ENCODE results near the gene CNTNAP4. TPM values are rescaled to one million over a fixed set of nuclear protein-coding genes. Genes with fewer than 3 reads are reported as not detected.

The CNTNAP4 gene
- total RNA-seq, 1 donor from 2014 or later = not detected

DNA sequence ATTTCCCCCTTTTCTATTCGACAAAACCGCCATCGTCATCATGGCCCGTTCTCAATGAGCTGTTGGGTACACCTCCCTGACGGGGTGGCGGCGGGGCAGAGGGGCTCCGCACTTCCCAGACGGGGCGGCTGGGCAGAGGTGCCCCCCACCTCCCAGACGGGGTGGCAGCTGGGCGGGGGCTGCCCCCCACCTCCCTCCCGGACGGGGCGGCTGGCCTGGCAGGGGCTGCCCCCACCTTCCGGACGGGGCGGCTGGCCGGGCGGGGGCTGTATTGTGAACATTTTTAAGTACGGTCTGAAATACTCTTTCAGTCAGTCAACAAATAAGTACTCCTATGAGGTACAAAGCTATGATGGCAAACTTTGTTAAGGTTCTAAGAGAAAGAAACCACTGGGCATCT, 222.8 kb downstream of the CNTNAP4 start:
- no peaks in the 10 kb centered on the region for H3K36me3 ChIP-seq
- peaks cover 10% of the 10 kb centered on the region for H3K9me3 ChIP-seq (replicated peaks)
- H3K4me3 ChIP-seq = no peak overlapping the region
- no peak for DNase-seq
- no peaks in the 10 kb centered on the region for H3K4me1 ChIP-seq
- intact Hi-C loops (cut with micrococcal nuclease) = no loop called here
- H3K27me3 ChIP-seq (ENCODE audit: low read depth) = no peaks in the 10 kb centered on the region
- TF ChIP-seq, protein P1, sequence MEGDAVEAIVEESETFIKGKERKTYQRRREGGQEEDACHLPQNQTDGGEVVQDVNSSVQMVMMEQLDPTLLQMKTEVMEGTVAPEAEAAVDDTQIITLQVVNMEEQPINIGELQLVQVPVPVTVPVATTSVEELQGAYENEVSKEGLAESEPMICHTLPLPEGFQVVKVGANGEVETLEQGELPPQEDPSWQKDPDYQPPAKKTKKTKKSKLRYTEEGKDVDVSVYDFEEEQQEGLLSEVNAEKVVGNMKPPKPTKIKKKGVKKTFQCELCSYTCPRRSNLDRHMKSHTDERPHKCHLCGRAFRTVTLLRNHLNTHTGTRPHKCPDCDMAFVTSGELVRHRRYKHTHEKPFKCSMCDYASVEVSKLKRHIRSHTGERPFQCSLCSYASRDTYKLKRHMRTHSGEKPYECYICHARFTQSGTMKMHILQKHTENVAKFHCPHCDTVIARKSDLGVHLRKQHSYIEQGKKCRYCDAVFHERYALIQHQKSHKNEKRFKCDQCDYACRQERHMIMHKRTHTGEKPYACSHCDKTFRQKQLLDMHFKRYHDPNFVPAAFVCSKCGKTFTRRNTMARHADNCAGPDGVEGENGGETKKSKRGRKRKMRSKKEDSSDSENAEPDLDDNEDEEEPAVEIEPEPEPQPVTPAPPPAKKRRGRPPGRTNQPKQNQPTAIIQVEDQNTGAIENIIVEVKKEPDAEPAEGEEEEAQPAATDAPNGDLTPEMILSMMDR (IDR thresholded peaks at IDR 0.05; ENCODE audit: borderline replicate concordance) = no peak
- H3K27ac ChIP-seq (replicated peaks) = no peak overlapping the region

DNA sequence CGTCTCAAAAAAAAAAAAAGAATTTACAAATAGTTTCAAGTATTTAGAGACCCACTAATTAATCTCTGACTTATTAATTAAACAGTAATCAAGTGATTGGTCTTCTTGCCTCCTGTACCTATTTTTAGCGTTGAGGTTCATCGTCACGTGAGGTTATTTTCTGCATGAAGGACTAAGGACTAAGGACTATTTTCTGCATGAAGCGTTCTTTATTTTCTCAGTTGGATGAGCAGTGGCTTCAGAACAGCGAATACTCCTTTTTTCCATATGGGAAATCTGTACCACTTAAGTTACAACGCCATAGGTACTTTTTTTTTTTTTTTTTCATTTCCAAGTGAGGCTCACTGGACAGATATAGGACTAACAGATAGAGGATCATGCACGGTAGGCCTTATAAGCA, 224.9 kb downstream of the CNTNAP4 start:
- intact Hi-C loops (cut with micrococcal nuclease) = no loop called here
- DNase-seq = no peak
- TF ChIP-seq, protein P1 (IDR thresholded peaks at IDR 0.05; ENCODE audit: borderline replicate concordance) = no peak
- no peak overlapping the region for H3K27ac ChIP-seq (replicated peaks)
- H3K36me3 ChIP-seq = no peaks in the 10 kb centered on the region
- H3K4me3 ChIP-seq = no peak overlapping the region
- no peaks in the 10 kb centered on the region for H3K27me3 ChIP-seq (ENCODE audit: low read depth)
- no peaks in the 10 kb centered on the region for H3K4me1 ChIP-seq
- H3K9me3 ChIP-seq (replicated peaks) = peaks cover 3% of the 10 kb centered on the region

DNA sequence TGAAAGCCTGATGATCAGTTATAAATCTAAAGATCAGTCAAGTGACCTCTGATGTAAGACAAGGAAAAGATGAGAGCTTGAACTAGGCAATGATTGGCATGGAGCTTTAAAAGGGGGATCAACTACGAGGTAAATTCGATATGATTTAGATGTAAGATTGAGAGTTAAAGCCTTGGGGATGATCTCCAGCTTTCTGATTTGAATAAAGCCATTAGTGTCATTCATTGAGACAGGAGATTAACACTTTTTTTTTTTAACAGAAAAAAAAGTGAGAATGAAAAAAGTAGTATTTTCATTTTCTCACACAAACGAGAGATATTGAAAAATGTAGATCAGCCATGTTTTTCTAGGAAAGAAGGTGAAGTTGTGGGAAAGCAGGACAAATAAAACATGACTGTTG, 225.4 kb downstream of the CNTNAP4 start:
- Histone ChIP-seq H3K27ac (replicated peaks) (no peak overlapping the region), H3K4me3 (no peak overlapping the region), H3K36me3 (no peaks in the 10 kb centered on the region), H3K9me3 (replicated peaks) (no peaks in the 10 kb centered on the region), H3K27me3 (ENCODE audit: low read depth) (no peaks in the 10 kb centered on the region), H3K4me1 (no peaks in the 10 kb centered on the region)
- TF ChIP-seq, protein P1 (IDR thresholded peaks at IDR 0.05; ENCODE audit: borderline replicate concordance) = no peak
- DNase-seq = no peak
- intact Hi-C loops (cut with micrococcal nuclease) = no loop called here

DNA sequence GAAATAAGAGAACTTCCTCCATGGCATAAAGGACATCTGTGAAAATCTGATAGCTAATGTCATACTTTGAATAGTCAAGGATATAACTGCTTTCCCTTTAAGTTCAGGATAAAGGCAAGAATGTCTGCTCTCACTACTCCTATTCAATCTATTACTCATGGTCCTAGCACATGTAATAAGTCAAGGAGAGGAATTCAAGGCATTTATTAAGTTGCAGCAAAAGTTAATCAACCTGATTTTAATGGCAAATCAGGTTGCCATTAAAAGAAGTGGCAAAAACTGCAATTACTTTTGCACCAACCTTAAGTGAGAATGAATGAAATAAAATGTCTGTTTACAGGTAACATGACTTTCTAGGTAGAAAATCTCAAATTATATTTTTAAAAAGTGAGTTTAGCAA, 225.9 kb downstream of the CNTNAP4 start:
- no peaks in the 10 kb centered on the region for H3K9me3 ChIP-seq (replicated peaks)
- no peak overlapping the region for H3K4me3 ChIP-seq
- intact Hi-C loops (cut with micrococcal nuclease) = no loop called here
- no peak for DNase-seq
- TF ChIP-seq, protein P1 (IDR thresholded peaks at IDR 0.05; ENCODE audit: borderline replicate concordance) = no peak
- H3K36me3 ChIP-seq = no peaks in the 10 kb centered on the region
- H3K4me1 ChIP-seq = no peaks in the 10 kb centered on the region
- H3K27ac ChIP-seq (replicated peaks) = no peak overlapping the region
- H3K27me3 ChIP-seq (ENCODE audit: low read depth) = no peaks in the 10 kb centered on the region

DNA sequence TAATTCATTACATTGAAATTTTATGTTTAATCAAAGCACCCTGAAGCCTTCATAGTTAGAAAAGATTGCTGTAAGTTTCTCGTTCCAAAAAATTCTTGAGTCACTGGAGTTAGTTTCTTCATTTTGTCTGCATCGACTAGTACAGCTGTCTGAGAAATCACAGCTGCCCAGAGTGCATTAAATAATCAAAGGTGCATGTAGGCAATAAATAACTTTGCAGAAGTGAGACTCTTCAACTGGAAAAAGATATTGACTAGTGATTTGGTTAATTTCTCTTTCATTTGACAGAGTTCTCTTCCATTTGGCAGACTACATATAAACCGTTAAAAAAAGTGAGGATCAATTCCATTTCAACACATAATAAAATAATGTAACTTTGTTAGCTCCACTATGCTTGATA, 234.0 kb downstream of the CNTNAP4 start:
- Histone ChIP-seq H3K4me1 (no peaks in the 10 kb centered on the region), H3K27ac (replicated peaks) (no peak overlapping the region), H3K9me3 (replicated peaks) (no peaks in the 10 kb centered on the region), H3K36me3 (no peaks in the 10 kb centered on the region), H3K27me3 (ENCODE audit: low read depth) (no peaks in the 10 kb centered on the region), H3K4me3 (no peak overlapping the region)
- intact Hi-C loops (cut with micrococcal nuclease) = no loop called here
- no peak for DNase-seq
- TF ChIP-seq, protein P1 (IDR thresholded peaks at IDR 0.05; ENCODE audit: borderline replicate concordance) = no peak

DNA sequence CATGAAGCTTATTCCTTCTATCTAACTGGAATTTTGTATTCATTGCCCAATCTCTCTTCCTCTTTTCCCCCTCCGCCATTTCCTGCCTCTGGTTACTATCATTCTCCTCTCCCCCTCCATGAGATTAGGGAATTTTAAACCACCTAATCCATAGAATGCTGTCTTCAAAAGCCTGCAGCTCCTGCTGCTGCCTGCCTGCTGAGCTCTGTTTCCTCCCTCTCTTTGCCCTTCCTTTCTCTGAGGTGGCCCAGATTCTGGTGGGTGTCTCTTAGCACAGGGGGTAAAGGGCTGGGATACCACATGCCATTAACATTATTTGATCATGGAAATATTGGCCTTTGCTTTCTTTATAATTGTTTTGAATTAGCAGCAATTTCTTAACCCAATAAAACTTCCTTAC, 241.6 kb downstream of the CNTNAP4 start:
- intact Hi-C loops (cut with micrococcal nuclease) = no loop called here
- H3K4me3 ChIP-seq = no peak overlapping the region

More for the DNA sequence above, 241.6 kb downstream of the CNTNAP4 start:
- no peaks in the 10 kb centered on the region for H3K9me3 ChIP-seq (replicated peaks)
- no peak overlapping the region for H3K27ac ChIP-seq (replicated peaks)
- no peaks in the 10 kb centered on the region for H3K4me1 ChIP-seq
- no peaks in the 10 kb centered on the region for H3K27me3 ChIP-seq (ENCODE audit: low read depth)
- TF ChIP-seq, protein P1 (IDR thresholded peaks at IDR 0.05; ENCODE audit: borderline replicate concordance) = no peak
- H3K36me3 ChIP-seq = no peaks in the 10 kb centered on the region
- no peak for DNase-seq
